ELF-1 (cell line): Measurements from ENCODE around the gene APBA1.

Experiments
- DNase-seq: peaks from one replicate; pipeline ENCODE4 v3.0.0-alpha.2; 2016; ENCODE audit warnings: low read depth, low spot score

Gene APBA1

DNA sequence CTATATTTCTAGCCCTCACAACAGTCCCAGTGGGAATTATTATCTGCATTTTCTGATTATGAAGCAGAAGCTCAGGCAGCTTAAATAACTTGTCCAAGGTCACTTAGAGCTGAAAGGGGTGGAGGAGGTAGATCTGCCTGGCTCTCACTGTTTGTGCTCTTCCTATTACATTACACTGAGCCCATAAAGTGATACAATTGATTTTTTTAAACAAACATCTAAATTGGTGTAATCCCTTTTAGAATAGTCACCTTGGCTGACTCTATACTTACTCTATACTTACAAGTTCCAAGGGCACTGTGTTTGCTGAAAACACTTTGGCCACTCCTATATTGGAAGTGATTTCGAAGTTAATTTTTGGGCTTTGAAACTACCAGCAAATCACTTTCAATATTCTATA, 144.7 kb downstream of the APBA1 start:
- no peak for DNase-seq

DNA sequence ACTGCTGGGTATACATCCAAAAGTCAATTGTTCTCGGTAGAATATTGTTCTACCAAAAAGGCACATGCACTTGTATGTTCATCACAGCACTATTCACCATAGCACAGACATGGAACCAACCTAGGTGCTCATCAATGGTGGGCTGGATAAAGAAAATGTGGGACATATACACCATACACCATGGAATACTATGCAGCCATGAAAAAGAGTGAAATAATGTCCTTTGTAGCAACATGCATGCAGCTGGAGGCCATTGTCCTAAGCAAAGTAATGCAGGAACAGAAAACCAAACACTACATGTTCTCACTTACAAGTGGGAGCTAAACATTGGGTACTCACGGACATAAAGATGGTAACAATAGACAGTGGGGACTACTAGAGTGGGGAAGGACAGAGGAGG, 145.5 kb downstream of the APBA1 start:
- no peak for DNase-seq

DNA sequence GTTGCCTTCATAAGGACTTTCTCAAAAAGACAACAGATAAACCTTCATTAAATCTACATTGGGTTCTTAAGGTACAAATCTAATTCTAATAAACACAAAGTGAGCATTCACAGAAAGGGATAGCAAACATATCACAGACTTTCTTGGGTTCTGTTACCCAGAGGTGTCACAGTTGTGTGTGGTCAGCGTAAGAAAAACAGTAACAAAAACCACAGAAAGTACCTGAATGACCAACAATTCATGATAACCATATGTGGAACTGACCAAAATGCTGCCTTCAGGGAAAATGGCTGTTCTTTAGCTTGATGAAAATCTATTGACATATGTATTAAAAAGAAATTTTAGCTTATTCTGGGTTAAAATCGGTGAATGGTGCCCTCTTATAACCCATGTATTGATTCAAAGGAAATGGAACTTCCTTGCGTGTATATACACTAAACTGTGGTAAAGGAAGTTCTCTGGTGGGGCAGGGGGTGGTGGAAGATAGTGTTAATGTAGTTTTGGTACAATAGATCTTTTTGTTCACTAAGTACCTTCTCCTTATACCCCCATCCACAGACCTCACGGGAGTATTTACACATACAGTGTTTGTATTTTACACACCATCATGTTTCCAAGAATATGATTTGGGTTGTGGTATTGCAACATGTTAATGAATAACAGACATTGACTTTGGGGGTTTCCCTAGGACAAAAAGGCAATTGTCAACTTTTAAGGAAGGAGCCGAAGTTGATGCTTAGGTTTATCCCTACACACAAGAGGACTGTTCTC, 152.5 kb downstream of the APBA1 start:
- DNase-seq: no peak

DNA sequence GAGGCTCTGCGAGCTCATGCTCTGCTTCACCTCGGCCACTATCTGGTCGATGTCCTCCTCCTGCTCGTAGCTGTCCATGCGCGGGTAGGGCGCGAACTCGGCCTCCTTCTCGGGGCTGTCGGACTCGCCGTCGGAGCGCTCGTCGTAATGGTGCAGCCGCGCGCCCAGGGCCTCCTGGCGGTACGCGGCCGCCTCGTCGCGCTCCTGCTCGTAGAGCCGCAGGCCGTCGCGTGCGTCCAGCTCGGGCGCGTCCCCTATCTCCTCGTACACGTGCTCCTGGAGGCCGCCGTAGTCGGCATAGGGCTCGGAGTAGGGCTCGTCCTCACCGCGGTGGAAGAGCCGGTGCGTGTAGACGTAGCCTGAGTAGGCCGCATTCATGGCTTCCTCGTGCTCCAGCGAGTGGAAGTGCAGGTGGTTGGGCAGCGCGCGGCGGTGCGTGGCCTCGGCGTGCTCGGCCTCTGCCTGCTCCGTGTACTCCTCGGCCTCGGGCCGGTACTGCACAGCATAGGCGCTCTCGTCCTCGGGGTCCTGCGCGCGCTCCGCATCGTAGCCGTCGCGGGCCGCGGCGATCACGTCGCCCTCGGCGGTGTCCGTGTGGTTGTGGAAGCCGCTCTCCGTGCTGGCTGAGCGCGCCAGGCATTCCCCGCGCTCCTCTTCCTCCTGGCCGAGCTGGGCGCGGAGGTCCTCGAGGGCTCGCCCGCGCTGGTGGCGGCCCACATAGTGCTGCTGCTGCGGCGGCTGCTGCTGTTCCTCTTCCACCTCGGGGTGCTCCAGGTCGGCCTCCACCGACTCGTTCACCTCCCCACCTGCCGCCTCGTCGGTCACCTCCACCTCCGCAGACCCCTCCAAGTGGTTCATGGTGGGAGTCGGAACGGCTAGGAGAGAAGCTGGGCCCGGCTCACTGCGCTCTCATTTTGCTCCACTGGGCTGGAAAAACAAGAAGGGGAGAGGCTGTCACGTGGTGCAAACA, 155.5 kb downstream of the APBA1 start:
- DNase-seq: no peak

DNA sequence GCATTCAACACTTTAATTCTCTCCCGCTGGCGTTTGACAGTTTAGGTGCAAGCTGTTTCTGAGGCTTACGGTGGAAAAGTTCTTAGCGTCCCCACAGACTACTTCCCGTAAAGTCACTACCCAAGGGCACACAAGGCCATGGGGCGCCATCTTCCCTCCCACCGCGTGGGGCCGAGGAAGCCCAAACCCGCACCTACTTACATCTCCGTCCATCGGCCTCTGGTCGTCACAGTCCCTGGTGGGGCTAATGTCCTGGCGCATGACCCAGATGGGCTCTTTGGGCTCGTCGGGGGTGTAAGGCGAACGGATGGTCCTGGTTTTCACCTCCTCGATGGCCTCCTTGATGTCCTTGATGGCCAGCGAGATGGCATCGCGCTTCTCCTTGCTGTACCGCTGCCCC, 156.4 kb downstream of the APBA1 start:
- DNase-seq: no peak

DNA sequence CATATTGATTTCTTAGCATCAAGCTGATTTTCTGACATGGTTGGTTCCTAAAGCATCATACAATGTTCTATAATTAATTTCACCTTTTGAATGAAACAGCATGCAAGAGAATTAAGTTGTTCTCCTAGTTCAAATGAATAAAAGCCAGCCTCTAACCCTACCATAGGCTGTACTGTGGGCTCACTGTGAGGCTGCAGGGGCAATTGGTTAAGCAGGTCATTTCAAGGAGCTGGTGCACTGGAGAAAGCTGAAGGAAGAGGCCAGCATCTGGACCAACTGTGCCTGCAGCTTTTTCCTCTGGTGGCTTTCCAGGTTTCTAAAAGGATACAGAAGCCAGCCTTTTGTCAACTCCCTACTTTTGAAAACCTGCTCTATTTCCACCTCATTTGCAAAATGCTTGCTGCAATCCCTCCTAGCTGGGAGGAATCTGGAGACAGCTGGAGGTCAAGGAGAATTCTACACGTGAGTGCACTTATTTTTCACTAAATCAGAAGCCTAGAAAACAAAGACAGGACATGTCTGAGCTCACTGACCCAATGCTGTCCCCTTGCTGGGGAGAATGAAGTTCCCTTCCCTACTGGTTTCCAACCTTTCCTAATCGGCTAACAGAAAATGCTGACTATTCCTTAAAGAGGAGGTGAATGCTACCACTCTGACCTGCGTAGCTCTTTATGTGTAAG, 158.9 kb downstream of the APBA1 start:
- no peak for DNase-seq

DNA sequence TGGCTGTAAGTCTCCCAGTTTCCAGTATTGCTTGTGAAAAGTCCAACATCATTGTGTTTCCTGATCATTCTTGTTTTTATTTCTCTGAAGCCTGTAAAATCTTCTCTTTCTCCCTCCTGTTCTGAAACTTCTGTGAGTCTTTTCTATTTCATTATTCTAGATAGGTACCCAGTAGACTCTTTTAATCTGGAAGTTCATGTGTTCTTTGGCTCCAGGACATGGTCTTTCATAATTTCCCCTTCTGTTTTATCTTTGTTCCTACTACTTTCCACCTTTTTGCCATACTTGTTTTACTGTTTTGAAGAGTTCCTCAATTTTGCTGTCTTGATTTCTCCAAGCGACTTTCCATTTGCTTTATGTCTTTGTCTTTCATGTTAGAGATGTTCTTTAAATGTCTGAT, 168.1 kb downstream of the APBA1 start:
- DNase-seq: no peak

DNA sequence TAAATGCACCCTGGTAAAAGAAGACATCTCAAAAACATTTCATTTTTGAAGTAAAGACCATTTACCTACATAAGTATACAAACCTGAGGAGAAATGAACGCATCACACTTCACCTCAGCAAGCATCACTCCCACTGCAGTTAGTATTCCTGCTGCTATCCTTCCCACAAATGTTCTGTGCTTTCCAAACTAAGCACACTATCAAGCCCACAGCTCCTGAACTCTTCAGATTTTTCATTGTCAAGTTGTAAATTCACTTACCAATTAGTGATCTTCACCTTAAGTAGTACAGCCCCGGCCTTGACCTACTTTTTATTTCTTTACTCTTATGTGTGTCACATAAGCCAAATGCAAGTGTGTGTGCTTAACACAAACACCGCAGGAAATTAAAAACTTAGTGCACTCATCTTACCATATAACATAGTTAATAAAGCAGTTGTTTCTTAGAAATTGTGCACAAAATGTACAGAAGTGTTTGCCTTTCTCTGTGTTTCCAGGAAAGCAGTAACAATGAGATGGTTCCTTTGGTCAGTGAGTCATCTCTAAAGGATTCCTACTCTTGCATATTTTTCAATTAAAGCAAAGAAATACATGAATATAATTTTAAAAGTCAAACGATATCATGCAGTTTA, 169.4 kb downstream of the APBA1 start:
- no peak for DNase-seq

DNA sequence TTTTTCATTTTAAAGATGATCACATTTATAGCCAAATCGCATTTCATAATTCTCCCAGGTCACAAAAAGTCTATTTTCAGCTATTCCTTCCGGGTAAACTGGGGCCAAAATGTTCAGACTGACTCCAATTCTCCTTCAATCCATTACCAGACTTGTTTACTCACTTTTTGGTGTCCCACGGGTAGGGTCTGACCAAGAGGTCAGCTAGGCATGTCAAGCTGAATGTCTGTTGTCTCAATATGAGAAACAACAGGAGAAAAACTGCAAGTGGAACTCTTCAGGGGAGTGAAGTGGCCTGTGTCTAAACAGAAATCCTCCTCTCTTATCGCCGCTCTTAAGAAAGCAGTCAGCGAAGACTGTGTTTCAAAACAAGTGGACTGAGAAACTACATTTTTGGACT, 171.3 kb downstream of the APBA1 start:
- DNase-seq: no peak

DNA sequence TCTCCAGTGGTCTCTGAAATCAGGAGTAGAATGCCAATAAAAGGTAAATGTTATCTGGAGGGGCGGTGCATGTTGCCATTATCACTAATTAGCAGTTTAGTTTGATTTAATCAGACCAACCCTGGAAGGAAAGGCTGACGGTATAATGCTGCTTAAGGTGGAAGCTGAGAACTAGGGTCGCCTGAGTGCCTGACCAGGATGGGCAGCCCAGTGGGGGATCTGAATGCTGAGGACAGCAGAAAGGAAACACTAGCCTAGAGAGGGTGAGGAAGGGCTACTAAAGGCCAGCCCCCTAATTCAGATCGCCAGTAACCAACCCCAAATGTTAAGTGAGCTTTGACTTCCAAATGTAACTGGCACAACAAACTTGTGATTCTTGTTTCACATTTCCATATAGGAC, 172.2 kb downstream of the APBA1 start:
- no peak for DNase-seq

DNA sequence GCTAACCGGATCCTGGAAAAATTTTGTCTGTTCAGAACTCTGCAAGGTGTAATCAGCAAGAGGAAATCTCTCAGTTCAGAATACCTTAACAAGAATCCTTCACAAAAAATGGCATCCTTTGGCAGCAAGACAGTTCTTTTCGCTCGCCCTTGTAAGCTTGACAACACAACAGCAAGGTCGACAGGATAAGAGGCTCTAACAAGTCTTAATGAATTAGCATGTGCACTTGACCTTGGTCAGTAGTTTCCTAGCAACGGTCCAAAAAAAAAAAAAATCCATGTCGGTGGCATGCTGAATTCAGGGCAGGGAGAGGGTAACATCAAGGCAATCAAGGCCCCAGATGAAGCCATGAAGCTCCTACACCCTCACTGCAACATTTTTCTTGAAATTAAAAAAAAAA, 172.8 kb downstream of the APBA1 start:
- DNase-seq: no peak

DNA sequence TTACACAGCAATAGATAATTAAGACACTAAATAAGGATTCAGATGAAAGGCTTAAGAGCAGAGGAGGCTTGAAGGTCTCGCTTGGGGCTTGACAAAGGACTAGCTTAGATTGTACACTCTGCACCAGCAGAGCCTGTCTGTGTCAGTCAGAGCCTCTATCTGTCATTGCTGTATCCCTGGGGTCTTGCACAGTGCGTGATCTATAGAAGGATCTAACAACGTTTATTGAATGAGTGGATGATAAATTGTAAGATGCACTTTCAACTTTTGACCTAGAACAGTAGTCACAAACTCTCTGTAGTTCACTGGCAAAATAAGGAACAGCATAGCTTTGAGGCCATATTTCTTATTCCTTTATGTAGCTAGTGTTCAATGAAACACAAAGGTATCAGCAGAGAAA, 173.7 kb downstream of the APBA1 start:
- DNase-seq: no peak

DNA sequence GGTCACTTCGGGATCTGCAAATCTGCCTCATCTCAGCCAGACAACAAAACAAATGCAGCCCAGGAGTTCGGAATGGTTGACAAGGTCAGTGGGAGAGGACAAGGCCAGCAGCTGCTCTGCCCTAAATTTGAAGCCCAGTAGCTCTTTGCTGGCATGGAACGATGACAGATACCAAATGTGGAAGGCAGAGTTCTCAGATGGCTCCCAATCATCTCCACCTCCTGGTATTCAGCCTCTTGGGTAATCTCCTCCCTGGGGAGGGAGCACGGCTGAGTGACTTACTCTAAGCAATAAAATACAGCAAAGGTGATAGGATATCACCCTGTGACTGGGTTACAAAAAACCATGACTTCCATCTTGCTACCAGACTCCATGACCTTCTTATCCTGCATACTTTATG, 174.4 kb downstream of the APBA1 start:
- no peak for DNase-seq

DNA sequence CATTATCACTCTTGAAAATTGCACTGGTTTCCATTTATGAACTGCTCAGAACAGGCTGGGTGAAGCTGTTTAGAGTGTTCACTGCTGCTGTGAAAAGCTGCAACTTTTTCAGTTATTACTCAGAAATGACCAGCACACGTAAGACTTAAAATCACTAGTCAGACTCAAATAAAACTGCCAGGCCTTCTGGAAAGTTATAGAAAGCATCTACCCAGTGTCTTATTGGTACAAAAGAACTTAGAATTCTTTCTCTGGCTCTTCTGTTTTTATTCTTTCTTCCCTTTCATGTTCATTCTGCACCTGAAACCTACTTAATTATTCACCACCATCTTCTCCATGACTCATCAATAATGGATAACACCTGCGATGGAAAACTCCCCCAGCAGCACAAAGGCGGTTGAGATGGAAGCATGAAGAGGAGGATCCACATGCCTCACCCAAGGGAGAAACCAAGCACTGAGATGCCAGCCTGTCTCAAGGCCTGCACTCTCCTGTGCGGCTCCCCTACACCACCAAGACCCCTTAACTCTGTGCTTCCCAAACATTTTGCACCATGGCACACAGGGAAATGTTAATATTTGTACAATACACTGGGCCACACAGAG, 175.2 kb downstream of the APBA1 start:
- DNase-seq: no peak

DNA sequence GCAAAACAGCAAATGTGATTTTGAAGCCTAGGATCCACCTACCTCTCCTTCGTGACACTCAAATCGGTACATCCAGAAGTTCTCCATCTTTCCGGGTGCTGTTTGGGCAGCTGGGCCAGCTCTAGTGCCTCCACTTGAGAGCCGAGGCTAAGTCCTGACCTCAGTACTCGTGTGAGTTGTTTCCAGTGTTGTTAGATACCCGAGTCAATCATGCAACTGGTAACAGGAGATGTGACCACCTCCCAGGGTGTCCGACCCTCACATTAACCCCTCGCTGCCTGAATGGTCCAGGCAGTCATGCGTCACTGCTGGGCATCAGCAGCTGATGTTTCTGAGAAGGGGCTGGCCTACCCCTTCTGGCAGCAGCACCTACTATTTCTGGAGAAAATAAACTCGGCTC, 176.9 kb downstream of the APBA1 start:
- peak; percentile 3 for DNase-seq

DNA sequence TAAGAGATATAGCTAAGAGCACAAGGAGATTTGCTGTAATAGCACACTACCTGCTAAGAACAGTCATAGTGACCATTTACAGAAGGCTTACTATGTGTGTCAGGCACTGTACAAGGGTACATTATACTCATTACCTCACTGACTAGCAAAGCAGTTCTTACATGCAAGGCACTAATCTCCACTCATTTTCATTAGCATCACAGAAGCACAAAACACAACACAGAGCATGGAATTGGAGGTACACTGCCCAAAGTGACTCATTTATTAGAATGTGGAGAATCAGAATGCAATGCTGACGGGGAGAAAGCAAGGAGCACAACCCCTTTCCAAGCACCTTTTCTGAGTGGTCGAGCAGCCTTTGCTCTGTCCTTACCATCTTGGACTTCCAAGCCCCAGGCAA, 177.4 kb downstream of the APBA1 start:
- DNase-seq: peak; percentile 8

DNA sequence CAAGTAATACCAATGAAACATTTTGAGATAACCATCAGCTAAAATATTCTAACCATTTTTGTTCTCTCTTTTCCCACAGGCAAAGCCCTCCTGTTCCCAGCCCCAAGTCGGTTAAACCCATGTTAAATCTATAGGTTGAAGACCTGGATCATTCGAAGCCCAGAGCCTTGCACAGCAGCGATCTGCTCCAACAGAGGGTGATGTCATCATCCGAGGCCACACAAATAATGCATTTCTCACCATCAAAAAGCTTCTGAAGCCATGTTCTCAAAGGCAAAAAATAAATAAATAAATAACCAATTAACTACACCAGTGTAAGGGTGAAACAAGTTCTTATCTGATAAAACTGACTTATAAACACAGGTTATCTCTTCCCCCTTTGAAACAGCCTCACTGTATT, 178.0 kb downstream of the APBA1 start:
- DNase-seq: no peak

DNA sequence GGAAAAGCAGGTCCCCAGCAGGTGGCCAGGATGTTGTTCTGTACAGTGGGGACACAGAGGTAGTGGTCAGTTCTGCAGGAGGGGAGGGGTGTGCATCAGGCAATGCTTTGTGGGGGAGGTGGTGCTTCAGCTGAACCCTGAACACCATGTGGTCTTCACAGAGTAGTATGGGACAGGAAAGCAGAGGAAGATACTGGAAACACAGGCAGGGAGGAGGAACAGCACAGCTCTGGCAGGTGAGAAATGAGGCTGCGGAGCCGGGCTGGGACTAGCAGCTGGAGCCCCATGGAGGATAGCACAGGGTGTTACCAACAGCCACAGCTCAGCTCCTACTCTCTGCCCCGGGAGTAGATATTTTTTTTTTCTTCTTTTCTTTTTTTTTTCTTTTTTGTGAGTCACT, 185.7 kb downstream of the APBA1 start:
- no peak for DNase-seq

DNA sequence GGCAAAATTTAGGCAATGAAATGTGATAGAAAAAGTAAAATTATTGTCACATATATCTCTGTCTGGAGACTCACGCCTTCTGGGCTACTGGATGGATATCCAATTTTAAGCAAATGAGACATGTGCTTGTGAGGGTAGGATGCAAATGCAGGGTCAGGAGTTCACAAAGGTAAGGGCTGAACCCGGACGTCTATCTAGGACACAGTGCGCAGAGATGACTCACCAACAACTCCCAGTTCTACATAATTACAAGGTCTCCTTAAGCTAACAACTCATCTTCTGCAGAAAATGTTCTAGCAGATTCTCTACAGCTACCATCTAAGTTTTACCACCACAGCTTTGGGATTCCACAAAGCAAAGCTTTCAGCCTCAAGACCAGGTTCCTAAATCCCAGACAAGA, 186.7 kb downstream of the APBA1 start:
- no peak for DNase-seq

DNA sequence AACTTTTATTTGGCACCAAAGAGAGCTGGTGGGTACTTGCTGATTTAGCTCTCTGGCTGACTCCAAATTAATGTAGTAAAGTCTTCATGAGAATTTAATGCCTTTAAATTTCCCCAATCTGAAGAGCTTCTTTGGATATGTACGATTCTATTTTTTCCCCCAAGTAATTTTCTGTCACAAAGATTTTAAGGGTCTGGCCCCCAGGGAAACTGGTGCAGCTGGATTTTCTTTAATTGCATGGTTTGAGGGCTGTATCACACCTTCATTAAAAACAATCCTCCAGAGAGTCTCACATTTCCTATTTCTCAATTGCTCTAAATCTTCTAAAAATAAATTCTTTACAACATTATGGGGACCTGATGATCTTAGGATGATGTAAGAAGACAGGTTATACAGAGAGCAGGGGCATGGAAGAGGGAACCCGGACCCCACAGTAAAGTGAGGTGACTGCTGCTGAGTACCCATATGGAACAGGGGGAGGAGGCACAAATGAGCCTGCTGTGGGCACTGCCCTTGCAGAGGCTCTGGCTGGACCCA, 188.2 kb downstream of the APBA1 start:
- no peak for DNase-seq

DNA sequence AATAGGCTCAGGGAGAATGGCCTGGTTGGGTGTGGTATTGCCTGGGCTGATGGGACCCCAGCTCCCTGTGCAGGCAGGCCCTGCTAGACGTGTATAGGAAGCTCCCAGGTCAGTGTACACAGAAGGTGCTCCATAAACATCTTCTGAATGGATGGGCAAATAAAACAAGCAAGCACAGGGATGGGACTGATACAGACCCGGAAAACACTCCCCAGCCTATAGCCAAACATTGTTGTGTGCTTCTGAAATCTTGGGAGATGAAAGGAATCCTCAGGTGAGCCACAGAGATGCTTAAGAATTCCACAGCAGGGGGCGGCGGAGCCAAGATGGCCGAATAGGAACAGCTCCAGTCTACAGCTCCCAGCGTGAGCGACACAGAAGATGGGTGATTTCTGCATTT, 195.4 kb downstream of the APBA1 start:
- peak; percentile 23 for DNase-seq
